Hematopoietic multipotent progenitor cell treated with erythropoietin and hydrocortisone succinate and interleukin-3 and kit ligand, for 17 days (in vitro differentiated cells): ENCODE data around the gene PFDN4.

Source experiments
- DNase-seq: peaks from one replicate; pipeline ENCODE4 v3.0.0-alpha.2; 2015; ENCODE audit warnings: low spot score

PFDN4 gene

DNA sequence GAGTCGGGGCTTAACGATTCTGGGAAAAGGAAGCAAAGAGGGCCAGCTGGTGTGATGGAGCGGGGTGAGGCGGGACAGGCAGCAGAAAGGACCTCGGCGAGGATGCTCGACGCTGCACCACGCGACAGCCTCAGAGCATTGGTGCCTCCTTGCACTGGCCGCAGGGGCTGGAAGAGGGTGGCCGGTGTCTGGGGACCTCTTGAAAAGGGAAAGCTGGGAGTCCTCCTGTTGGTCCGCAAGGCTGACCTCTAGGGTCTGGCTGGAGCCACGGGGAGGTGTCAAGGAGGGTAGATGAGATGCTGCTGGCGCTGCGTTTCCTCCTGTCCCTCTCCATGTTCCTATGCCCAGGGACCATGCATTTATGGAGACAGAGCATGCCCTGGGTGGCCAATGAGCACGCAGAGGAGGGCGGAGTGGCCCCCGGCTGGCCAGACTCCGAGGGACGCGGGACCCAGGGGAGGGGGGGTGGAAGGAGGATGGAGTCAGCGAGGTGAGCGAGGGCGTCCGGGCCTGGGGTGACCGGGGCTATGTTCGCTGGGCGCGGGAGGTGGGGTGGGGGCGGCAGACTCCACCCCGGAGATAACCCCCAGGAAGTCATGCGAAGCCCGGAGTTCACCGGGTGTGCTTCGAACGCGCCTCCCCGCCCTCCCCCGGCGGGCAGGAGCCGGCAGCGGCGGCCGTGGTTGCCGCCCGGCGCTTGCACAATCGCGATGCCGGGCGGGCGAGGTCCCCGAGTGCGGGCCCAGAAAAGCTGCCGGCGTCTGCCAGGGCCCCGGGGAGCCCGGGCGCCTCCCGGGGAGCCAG lies 34.0 kb upstream of the PFDN4 start, which contains the start of gene CYP24A1:
Gene CYP24A1, minus strand, starts transcription at position 334 of the 804 bp plus-strand sequence. CDS start 407 bp downstream, outside the sequence.
- no peak for DNase-seq

GRCh38 chr20:54174457-54175175 lies 33.3 kb upstream of the PFDN4 start:
- no peak for DNase-seq

GRCh38 chr20:54176610-54177009 lies 31.3 kb upstream of the PFDN4 start:
- no peak for DNase-seq

GRCh38 chr20:54177378-54177777 lies 30.5 kb upstream of the PFDN4 start:
- DNase-seq = no peak

DNA sequence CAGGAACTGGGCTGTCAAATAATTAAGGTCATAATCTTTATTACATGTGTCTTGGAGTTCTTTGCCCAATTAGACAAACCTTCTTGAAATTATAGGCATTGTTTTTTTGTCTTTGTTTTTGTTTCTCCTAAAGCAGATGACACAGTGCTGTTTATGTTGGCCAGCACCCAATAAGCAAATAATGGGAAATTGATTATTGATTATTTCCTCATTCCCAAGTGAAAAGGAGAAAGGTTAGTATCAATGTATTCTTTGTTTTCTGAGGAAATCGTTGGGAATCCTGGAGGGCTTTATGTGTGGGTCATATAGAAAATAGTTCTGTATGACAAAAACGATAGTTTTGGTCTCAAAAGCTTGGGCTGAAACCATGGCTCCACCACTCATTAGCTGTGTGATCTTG lies 29.6 kb upstream of the PFDN4 start:
- DNase-seq = no peak

DNA sequence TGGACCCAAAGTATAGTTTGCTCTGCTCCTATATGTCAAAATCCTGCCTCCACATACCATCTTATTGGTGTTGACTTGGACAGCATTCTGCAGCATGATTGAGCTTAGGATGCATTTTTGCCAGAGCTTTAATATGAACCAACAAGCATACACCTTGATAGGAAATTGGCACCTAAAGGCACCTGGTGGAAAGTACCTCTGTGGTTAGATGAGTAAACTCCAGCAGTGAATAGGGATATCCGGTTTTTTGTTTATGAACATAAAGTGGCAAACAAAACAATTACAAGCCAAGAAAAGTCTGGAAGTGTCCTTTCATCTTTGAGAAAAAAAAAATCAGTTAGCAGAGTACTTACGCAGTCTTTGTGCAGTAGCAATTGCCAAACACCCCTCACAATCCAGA lies 27.9 kb upstream of the PFDN4 start:
- DNase-seq = no peak

DNA sequence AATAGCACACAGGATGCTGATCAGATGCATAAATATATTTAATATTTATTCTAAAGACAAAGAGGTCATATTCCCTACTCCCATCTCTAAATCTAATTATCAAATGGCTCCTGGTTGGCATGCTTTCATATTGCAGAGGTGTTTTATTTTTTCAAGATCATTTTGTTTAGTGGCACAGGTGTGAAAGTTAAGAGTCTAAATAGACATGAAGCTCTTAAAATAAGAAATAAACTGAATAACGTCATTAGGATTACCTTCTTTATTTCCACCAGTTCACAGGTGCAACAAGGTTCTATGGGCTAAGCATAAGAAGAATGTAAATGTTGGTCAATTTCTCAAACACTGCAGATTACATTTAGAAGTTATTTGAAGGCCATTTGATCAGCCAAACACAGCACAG lies 27.0 kb upstream of the PFDN4 start:
- no peak for DNase-seq

DNA sequence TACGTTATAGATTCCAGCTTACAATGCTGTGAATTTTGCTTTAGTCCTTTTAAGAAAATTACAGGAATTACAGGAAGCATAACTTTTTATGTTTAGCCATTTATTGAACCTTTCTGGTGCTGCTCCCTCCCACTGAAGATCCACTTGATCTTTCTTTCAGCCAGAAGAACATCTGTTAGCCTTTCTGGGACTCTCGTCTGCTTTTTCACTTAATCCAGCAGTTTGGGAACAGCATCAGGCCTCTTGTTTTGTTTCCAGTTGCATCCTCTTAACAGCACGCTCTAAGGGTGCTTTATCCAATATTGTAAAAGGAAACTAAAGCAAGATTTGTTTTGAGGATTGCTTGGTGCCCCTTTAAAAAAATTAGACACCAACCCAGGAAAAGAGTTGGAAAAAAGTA lies 23.8 kb upstream of the PFDN4 start:
- DNase-seq = no peak

DNA sequence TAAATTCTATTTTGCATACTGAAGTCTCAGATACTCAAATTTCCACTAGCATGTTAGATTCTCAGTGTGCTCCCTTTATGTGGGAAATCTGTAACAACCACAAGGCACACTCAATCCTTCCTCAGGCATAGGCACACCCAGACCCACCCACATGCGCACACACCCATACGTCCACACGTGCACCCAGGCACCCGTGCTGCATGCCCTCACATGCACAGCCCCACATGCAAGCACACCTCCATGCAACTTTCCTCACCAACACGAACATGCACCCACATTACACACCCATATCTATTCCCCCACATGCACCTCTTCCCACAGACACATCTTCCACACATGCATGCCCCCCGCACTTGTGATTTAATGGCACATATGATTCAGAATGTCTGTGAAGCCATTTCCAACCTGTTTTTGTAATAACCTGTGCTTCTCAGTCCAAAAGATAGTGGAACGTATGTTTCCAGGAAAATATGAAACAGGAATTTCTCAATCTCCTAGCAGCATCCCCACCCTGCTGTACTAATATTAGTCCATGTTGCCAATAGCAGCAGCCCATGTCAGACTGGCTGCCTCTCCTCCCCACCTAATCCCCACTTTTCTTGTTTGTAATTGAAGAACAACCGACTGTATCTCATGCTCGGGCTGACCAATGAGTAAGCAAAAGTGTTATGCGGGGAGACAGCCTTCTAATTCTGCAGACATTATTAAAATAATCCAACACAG lies 22.8 kb upstream of the PFDN4 start:
- no peak for DNase-seq

- DNase-seq = no peak
These were observed 19.6 kb upstream of the PFDN4 start for GRCh38 chr20:54188132-54188849.

DNA sequence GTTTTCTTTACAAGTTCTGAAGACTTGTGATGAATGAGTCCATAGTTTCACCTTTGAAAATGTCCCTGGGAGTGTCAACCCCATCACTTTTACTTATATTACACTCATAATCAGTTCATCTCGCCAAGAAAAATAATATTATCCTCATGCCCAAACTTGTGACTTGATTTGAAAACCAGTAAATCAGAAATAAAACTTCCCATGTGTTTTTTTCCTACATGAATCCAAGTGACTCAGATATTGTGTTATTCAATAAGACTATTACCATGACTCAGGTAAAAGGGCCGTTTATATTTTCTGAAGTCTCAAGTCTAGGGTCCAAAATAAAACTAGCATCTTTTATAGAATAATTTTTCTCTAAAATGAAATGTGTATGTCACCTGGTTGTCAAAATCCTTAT lies 18.3 kb upstream of the PFDN4 start:
- no peak for DNase-seq

- no peak for DNase-seq
These were observed 17.7 kb upstream of the PFDN4 start for GRCh38 chr20:54190217-54190616.

GRCh38 chr20:54193817-54194216 lies 14.1 kb upstream of the PFDN4 start:
- no peak for DNase-seq

DNA sequence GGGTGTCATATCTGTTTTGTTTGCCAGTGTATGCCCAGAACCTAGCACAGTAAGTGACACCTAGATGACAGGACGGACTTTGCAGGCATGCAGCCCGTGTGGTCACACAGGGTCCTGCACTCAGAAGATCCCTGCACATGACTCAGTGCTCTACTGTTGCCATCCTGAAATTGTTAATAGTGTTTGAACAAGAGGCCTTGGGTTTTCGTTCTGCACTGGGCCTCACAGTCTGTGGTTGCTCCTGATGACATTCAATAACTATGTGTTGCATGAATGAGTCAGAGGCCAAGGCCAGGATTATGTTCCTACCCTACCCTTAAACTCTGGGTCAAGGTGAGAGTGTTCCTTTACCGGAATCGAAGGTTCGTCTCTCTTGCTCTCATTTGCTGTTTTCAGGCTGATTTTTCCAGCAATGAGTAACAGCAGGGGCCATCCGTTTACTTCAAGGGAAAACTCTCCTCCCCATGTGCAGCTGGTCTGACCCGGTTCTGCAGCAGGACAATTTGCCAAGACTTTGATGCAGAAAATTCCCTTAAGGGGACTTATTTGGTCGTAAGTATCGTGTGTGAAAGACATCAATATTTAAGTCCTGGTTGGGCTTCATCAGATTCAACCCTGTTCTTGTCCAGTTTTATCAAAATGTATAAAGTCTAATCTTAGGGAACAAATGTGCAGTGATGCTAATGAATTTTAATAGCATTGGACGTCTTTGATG lies 13.0 kb upstream of the PFDN4 start:
- no peak for DNase-seq

GRCh38 chr20:54195483-54196472 lies 12.1 kb upstream of the PFDN4 start:
- DNase-seq = no peak

GRCh38 chr20:54197621-54198604 lies 10.0 kb upstream of the PFDN4 start:
- DNase-seq = no peak

GRCh38 chr20:54199283-54199682 lies 8.6 kb upstream of the PFDN4 start:
- DNase-seq = no peak

GRCh38 chr20:54199721-54200176 lies 8.1 kb upstream of the PFDN4 start:
- peak; percentile 78 for DNase-seq
